Measurements from ENCODE around the gene TRIM44.
"Not testable (repeated sequence)": the region's sequence is repeated elsewhere in the genome, so short reads cannot be mapped to it uniquely, and the experiment has no call there.

The TRIM44 gene

GRCh38 chr11:35752115-35752514 lies 89.5 kb downstream of the TRIM44 start:
- no peak overlapping the region for H3K27ac ChIP-seq (ENCODE audit: low read depth, low read length)
- H3K27me3 ChIP-seq (ENCODE audit: control insufficient read depth, low read length), result no peaks in the 10 kb centered on the region
- no peak for TF ChIP-seq EZH2phosphoT487 (IDR thresholded peaks at IDR 0.05; ENCODE audit: borderline replicate concordance, low read length)
- TF ChIP-seq, protein P1, sequence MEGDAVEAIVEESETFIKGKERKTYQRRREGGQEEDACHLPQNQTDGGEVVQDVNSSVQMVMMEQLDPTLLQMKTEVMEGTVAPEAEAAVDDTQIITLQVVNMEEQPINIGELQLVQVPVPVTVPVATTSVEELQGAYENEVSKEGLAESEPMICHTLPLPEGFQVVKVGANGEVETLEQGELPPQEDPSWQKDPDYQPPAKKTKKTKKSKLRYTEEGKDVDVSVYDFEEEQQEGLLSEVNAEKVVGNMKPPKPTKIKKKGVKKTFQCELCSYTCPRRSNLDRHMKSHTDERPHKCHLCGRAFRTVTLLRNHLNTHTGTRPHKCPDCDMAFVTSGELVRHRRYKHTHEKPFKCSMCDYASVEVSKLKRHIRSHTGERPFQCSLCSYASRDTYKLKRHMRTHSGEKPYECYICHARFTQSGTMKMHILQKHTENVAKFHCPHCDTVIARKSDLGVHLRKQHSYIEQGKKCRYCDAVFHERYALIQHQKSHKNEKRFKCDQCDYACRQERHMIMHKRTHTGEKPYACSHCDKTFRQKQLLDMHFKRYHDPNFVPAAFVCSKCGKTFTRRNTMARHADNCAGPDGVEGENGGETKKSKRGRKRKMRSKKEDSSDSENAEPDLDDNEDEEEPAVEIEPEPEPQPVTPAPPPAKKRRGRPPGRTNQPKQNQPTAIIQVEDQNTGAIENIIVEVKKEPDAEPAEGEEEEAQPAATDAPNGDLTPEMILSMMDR (IDR thresholded peaks at IDR 0.05; ENCODE audit: low read depth, low read length, poor library complexity, severe bottlenecking), result no peak
- H3K9me2 ChIP-seq (replicated peaks; ENCODE audit: control insufficient read depth, low read length), result no peaks in the 10 kb centered on the region
- H3K4me1 ChIP-seq (ENCODE audit: control insufficient read depth, low read length), result no peaks in the 10 kb centered on the region
- no peaks in the 10 kb centered on the region for H3K79me2 ChIP-seq (ENCODE audit: control insufficient read depth, low read length)
- H4K20me1 ChIP-seq (ENCODE audit: control insufficient read depth, insufficient read depth, low read depth, low read length), result no peaks in the 10 kb centered on the region
- H3F3A ChIP-seq (ENCODE audit: control insufficient read depth, insufficient read depth), result no peaks in the 10 kb centered on the region
- H3K4me3 ChIP-seq (ENCODE audit: low read length), result no peak overlapping the region
- H3K9me3 ChIP-seq (ENCODE audit: control insufficient read depth, insufficient read depth, low read length), result no peaks in the 10 kb centered on the region
- H3K4me2 ChIP-seq (ENCODE audit: low read length), result no peak overlapping the region
- no peaks in the 10 kb centered on the region for H3K36me3 ChIP-seq (ENCODE audit: control insufficient read depth, low read length)

DNA sequence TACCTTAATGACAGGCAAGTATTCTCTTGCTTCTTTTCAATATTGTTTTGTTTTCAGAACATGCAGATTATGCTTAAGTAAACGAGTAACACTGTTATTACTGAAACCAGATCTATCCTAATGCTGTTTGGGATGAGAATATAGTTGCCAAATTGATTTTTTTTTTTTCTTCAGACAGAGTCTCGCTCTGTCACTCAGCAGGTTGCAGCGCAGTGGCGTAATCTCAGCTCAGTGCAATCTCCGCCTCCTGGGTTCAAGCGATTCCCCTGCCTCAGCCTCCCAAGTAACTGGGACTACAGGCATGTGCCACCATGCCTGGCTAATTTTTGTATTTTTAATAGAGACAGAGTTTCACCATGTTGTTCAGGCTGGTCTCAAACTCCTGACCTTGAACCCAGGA lies 91.0 kb downstream of the TRIM44 start:
- not testable (repeated sequence) for H3K79me2 ChIP-seq (ENCODE audit: control insufficient read depth, low read length); H3K4me3 ChIP-seq (ENCODE audit: low read length); H3K27ac ChIP-seq (ENCODE audit: low read depth, low read length); H3K4me1 ChIP-seq (ENCODE audit: control insufficient read depth, low read length); H3F3A ChIP-seq (ENCODE audit: control insufficient read depth, insufficient read depth); H3K4me2 ChIP-seq (ENCODE audit: low read length); H3K27me3 ChIP-seq (ENCODE audit: control insufficient read depth, low read length); H4K20me1 ChIP-seq (ENCODE audit: control insufficient read depth, insufficient read depth, low read depth, low read length); H3K9me3 ChIP-seq (ENCODE audit: control insufficient read depth, insufficient read depth, low read length); H3K9me2 ChIP-seq (replicated peaks; ENCODE audit: control insufficient read depth, low read length); H3K36me3 ChIP-seq (ENCODE audit: control insufficient read depth, low read length)

- H3K4me2 ChIP-seq (ENCODE audit: low read length); H3K27me3 ChIP-seq (ENCODE audit: control insufficient read depth, low read length); H3K4me3 ChIP-seq (ENCODE audit: low read length); H3K36me3 ChIP-seq (ENCODE audit: control insufficient read depth, low read length); H4K20me1 ChIP-seq (ENCODE audit: control insufficient read depth, insufficient read depth, low read depth, low read length); H3K27ac ChIP-seq (ENCODE audit: low read depth, low read length); H3F3A ChIP-seq (ENCODE audit: control insufficient read depth, insufficient read depth); H3K9me2 ChIP-seq (replicated peaks; ENCODE audit: control insufficient read depth, low read length); H3K79me2 ChIP-seq (ENCODE audit: control insufficient read depth, low read length); H3K9me3 ChIP-seq (ENCODE audit: control insufficient read depth, insufficient read depth, low read length); H3K4me1 ChIP-seq (ENCODE audit: control insufficient read depth, low read length): not testable (repeated sequence)
Measured at GRCh38 chr11:35759951-35760350, 97.4 kb downstream of the TRIM44 start.

- no peaks in the 10 kb centered on the region for H3K79me2 ChIP-seq (ENCODE audit: control insufficient read depth, low read length)
- no peak for TF ChIP-seq EZH2phosphoT487 (IDR thresholded peaks at IDR 0.05; ENCODE audit: borderline replicate concordance, low read length)
- TF ChIP-seq, protein P1 (IDR thresholded peaks at IDR 0.05; ENCODE audit: low read depth, low read length, poor library complexity, severe bottlenecking), result no peak
- H3K4me2 ChIP-seq (ENCODE audit: low read length), result no peak overlapping the region
- H3K27ac ChIP-seq (ENCODE audit: low read depth, low read length), result no peak overlapping the region
- no peaks in the 10 kb centered on the region for H3K36me3 ChIP-seq (ENCODE audit: control insufficient read depth, low read length)
- no peak overlapping the region for H3K4me3 ChIP-seq (ENCODE audit: low read length)
- no peaks in the 10 kb centered on the region for H3K4me1 ChIP-seq (ENCODE audit: control insufficient read depth, low read length)
- H3K27me3 ChIP-seq (ENCODE audit: control insufficient read depth, low read length), result no peaks in the 10 kb centered on the region
- H3F3A ChIP-seq (ENCODE audit: control insufficient read depth, insufficient read depth), result no peaks in the 10 kb centered on the region
- H4K20me1 ChIP-seq (ENCODE audit: control insufficient read depth, insufficient read depth, low read depth, low read length), result no peaks in the 10 kb centered on the region
- H3K9me3 ChIP-seq (ENCODE audit: control insufficient read depth, insufficient read depth, low read length), result no peaks in the 10 kb centered on the region
- H3K9me2 ChIP-seq (replicated peaks; ENCODE audit: control insufficient read depth, low read length), result no peaks in the 10 kb centered on the region
Measured at GRCh38 chr11:35761899-35762298, 99.3 kb downstream of the TRIM44 start.
